CD4-positive, alpha-beta memory T cell (primary cell): ENCODE measurements around the gene SPIB. TPM values are rescaled to one million over a fixed set of nuclear protein-coding genes. Genes with fewer than 3 reads are reported as not detected.
A peak's percentile ranks its signal among the peaks of the same experiment; 100 is the strongest.

Experiments used
- CTCF ChIA-PET: fragments of 350-600 bp; sonication (Branson Sonifier 250); formaldehyde crosslinking; loops from one replicate; lab custom pipeline; 2021; ENCODE audit warnings: inconsistent platforms; ENCODE audit not compliant: partially characterized antibody; lab: Charles Lee
- POLR2A ChIA-PET: fragments of 350-600 bp; sonication (Branson Sonifier 250); formaldehyde crosslinking; loops from one replicate; lab custom pipeline; 2021; ENCODE audit not compliant: partially characterized antibody; lab: Charles Lee
- DNase-seq, 5 donors: peaks; one replicate each; pipeline versions ENCODE4 v3.0.0 to v3.0.0-alpha.2; 2020 to 2022; ENCODE audit warnings: mixed read lengths in 1 of 5
- H3K27ac ChIP-seq: one replicate; pipeline ENCODE4 v1.7.0; 2013; ENCODE audit warnings: low read depth, low read length
- H3K27me3 ChIP-seq: 2 replicates; pipeline ENCODE4 v1.7.0; 2013; ENCODE audit warnings: mild to moderate bottlenecking, low read length, moderate library complexity; ENCODE audit not compliant: insufficient read depth
- H3K36me3 ChIP-seq: 2 replicates; pipeline ENCODE4 v1.7.0; 2013; ENCODE audit warnings: mild to moderate bottlenecking, low read length, moderate library complexity; ENCODE audit not compliant: insufficient read depth
- H3K4me1 ChIP-seq: 2 replicates; pipeline ENCODE4 v1.7.0; 2013; ENCODE audit warnings: mild to moderate bottlenecking, low read length, moderate library complexity; ENCODE audit not compliant: insufficient read depth
- H3K4me3 ChIP-seq, 2 donors: one replicate each; pipeline ENCODE4 v1.7.0; 2013; ENCODE audit warnings: low read length in 2 of 2, mild to moderate bottlenecking in 1 of 2
- H3K9me3 ChIP-seq, 2 donors: one replicate each; pipeline ENCODE4 v1.7.0; 2013; ENCODE audit warnings: low read length in 2 of 2, control low read depth in 1 of 2; ENCODE audit not compliant: control insufficient read depth in 1 of 2
- H3K27ac Mint-ChIP-seq, 7 donors: one replicate each; pipeline ENCODE4 v1.8.0; 2020 to 2021; ENCODE audit warnings: mixed read lengths in 7 of 7, mild to moderate bottlenecking in 6 of 7, inconsistent platforms in 3 of 7, moderate library complexity in 3 of 7
- H3K27me3 Mint-ChIP-seq, 2 donors: one replicate each; pipeline ENCODE4 v1.8.0; 2020 to 2021; ENCODE audit warnings: mixed read lengths in 2 of 2
- H3K36me3 Mint-ChIP-seq, 2 donors: one replicate each; pipeline ENCODE4 v1.8.0; 2020 to 2021; ENCODE audit warnings: mixed read lengths in 2 of 2, inconsistent platforms in 1 of 2, mild to moderate bottlenecking in 1 of 2
- H3K4me1 Mint-ChIP-seq, 4 donors: one replicate each; pipeline ENCODE4 v1.8.0; 2020 to 2021; ENCODE audit warnings: mixed read lengths in 4 of 4, mild to moderate bottlenecking in 1 of 4
- H3K4me3 Mint-ChIP-seq, 8 donors: one replicate each; pipeline ENCODE4 v1.8.0; 2020 to 2021; ENCODE audit warnings: mixed read lengths in 8 of 8, mild to moderate bottlenecking in 7 of 8, moderate library complexity in 6 of 8, inconsistent platforms in 3 of 8
- H3K9me3 Mint-ChIP-seq, 8 donors: one replicate each; pipeline ENCODE4 v1.8.0; 2020 to 2021; ENCODE audit warnings: mixed read lengths in 8 of 8, mild to moderate bottlenecking in 5 of 8, inconsistent platforms in 3 of 8, moderate library complexity in 1 of 8
- intact Hi-C: fragments of 100-400 bp; cut with micrococcal nuclease; formaldehyde crosslinking; loops from one replicate; pipeline ENCODE4 v1.15.1; 2023
- polyA plus RNA-seq, 2 donors: library from polyadenylated mRNA; unstranded; fragments of 300-500 nt; fragmentation: Illumina TruSeq; gene quantifications; one replicate each; pipeline ENCODE4 v1.2.3, GENCODE V29; 2021
- total RNA-seq, 2 experiments: library from RNA; stranded (reverse); gene quantifications; one replicate each; pipeline ENCODE4 v1.2.3, GENCODE V29; 2021

Gene SPIB
- total and polyA plus RNA-seq, 4 experiments from 2014 or later: 1.9 TPM; not detected in 3

- H3K36me3 ChIP-seq: no peaks in the 10 kb centered on the region
- H3K27me3 ChIP-seq: no peaks in the 10 kb centered on the region
- H3K4me1 ChIP-seq: no peaks in the 10 kb centered on the region
- no peaks in the 10 kb centered on the region for H3K9me3 ChIP-seq
- H3K36me3 Mint-ChIP-seq: no peaks in the 10 kb centered on the region
- POLR2A ChIA-PET: no interaction called here
- H3K4me3 Mint-ChIP-seq: no peak overlapping the region
- peaks cover 0 to 2% (median 0%) of the 10 kb centered on the region in 8 donors for H3K9me3 Mint-ChIP-seq
- H3K27ac Mint-ChIP-seq: peak overlapping the region in 1 of 7 donors; percentile 46
- peaks cover 6 to 19% of the 10 kb centered on the region in 2 donors for H3K27me3 Mint-ChIP-seq
- no peak for DNase-seq
- no peak overlapping the region for H3K27ac ChIP-seq
- intact Hi-C loops: no loop called here
- H3K4me1 Mint-ChIP-seq: peaks cover 0 to 4% (median 1%) of the 10 kb centered on the region in 4 donors
- CTCF ChIA-PET: no interaction called here
- H3K4me3 ChIP-seq: no peak overlapping the region
These were observed 28.3 kb downstream of the SPIB start for GRCh38 chr19:50447053-50447452.

DNA sequence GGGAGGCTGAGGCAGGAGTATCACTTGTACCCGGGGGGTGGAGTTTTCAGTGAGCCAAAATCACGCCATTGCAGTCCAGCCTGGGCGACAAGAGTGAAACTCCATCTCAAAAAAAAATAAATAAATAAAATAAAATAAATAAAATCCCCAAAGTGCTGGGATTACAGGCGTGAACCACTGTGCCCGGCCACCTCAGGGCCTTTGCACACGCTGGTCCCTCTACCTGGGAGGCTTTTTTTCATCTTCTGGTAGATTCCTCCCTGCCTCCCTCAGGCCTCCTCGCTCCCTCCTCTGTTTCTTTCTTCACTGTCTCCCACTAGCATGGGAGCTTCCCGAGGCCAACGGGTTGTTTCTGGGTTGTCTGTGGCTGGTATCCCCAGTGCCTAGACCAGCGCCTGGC lies 29.0 kb downstream of the SPIB start:
- Histone ChIP-seq H3K4me3 (no peak overlapping the region), H3K9me3 (no peaks in the 10 kb centered on the region), H3K27ac (no peak overlapping the region), H3K4me1 (no peaks in the 10 kb centered on the region), H3K36me3 (no peaks in the 10 kb centered on the region), H3K27me3 (no peaks in the 10 kb centered on the region)
- Mint-ChIP-seq H3K27ac (no peak overlapping the region), H3K4me3 (no peak overlapping the region), H3K4me1 (peaks cover 0 to 4% (median 1%) of the 10 kb centered on the region in 4 donors), H3K27me3 (peaks cover 6 to 19% of the 10 kb centered on the region in 2 donors), H3K9me3 (peaks cover 0 to 2% (median 0%) of the 10 kb centered on the region in 8 donors), H3K36me3 (no peaks in the 10 kb centered on the region)
- intact Hi-C loops: no loop called here
- DNase-seq: no peak
- POLR2A ChIA-PET: no interaction called here
- CTCF ChIA-PET: no interaction called here

DNA sequence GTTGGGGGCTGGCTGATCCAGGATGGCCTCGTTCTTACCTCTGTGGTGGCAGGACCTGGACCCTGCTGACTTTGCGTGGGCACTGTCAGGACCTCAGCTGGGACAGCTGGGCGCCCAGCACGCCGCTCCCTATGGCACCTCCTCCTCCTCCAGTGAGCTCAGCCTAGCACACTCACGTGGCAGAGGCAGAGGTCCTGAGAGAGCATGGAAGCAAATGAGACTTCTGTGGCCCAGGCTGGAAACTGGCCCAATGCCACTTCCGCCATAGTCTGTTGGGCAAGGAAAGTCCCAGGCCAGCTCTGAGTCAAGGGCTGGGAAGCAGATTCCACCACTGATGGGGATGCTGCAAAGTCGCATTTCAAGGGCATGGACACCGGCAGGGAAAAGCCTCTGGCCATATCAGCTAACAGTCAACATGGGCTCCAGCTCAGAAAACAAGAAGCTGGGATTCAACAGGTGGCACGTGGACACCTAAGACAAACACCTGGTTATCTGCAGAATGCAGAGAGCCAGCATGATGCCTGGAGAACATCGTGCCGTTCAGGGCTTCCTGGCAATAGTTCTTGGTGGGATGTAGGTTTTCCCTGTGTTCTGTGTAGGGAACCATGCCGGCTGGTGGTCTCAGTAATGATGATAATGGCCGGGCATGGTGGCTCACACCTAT lies 30.6 kb downstream of the SPIB start:
- CTCF ChIA-PET: no interaction called here

GRCh38 chr19:50450369-50451222 lies 31.9 kb downstream of the SPIB start:
- ChIA-PET POLR2A (no interaction called here), CTCF (no interaction called here)
- no peaks in the 10 kb centered on the region for H3K9me3 ChIP-seq
- no peak overlapping the region for H3K27ac ChIP-seq
- Mint-ChIP-seq H3K36me3 (no peaks in the 10 kb centered on the region), H3K27ac (peak overlapping the region in 2 of 7 donors; percentile 60 to 61), H3K4me3 (peak overlapping the region in 1 of 8 donors; percentile 43), H3K4me1 (no peaks in the 10 kb centered on the region), H3K9me3 (peaks cover 0 to 2% (median 0%) of the 10 kb centered on the region in 8 donors), H3K27me3 (peaks cover 5 to 10% of the 10 kb centered on the region in 2 donors)
- DNase-seq: no peak
- no peaks in the 10 kb centered on the region for H3K27me3 ChIP-seq
- intact Hi-C loops: no loop called here
- H3K4me3 ChIP-seq: no peak overlapping the region
- H3K4me1 ChIP-seq: no peaks in the 10 kb centered on the region
- H3K36me3 ChIP-seq: no peaks in the 10 kb centered on the region

More for the DNA sequence above, 30.6 kb downstream of the SPIB start:
- H3K27me3 ChIP-seq: no peaks in the 10 kb centered on the region
- Mint-ChIP-seq H3K4me3 (no peak overlapping the region), H3K36me3 (no peaks in the 10 kb centered on the region), H3K4me1 (peaks cover 0 to 4% (median 1%) of the 10 kb centered on the region in 4 donors), H3K27ac (no peak overlapping the region), H3K9me3 (peaks cover 0 to 2% (median 0%) of the 10 kb centered on the region in 8 donors), H3K27me3 (peaks cover 6 to 10% of the 10 kb centered on the region in 2 donors)
- no peak for DNase-seq
- no peaks in the 10 kb centered on the region for H3K9me3 ChIP-seq
- intact Hi-C loops: no loop called here
- POLR2A ChIA-PET: no interaction called here
- no peak overlapping the region for H3K27ac ChIP-seq
- H3K4me1 ChIP-seq: no peaks in the 10 kb centered on the region
- H3K4me3 ChIP-seq: no peak overlapping the region
- no peaks in the 10 kb centered on the region for H3K36me3 ChIP-seq

DNA sequence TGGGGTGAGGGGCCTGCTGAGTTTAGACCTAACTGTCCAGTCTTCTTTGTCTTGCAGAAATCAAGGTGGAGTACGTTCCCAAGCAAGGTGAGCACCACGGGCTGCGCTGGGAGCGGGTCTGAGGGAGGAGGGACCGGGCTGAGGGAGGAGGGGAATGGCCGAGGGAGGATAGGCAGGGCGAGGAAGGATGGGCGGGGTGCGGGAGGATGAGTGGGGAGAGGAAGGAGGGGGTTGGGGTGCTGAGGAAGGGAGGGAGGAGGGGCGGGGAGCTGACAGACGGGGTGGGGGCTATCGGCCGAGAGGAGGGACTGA lies 32.4 kb downstream of the SPIB start:
- CTCF ChIA-PET: no interaction called here
- H3K9me3 ChIP-seq: no peaks in the 10 kb centered on the region
- H3K4me3 ChIP-seq: no peak overlapping the region
- peaks cover 0 to 2% (median 0%) of the 10 kb centered on the region in 8 donors for H3K9me3 Mint-ChIP-seq
- peak overlapping the region in 1 of 7 donors; percentile 61 for H3K27ac Mint-ChIP-seq
- no peaks in the 10 kb centered on the region for H3K36me3 Mint-ChIP-seq
- peaks cover 5 to 16% of the 10 kb centered on the region in 2 donors for H3K27me3 Mint-ChIP-seq
- no peaks in the 10 kb centered on the region for H3K4me1 Mint-ChIP-seq
- H3K36me3 ChIP-seq: no peaks in the 10 kb centered on the region
- intact Hi-C loops: no loop called here
- DNase-seq: no peak
- H3K4me3 Mint-ChIP-seq: no peak overlapping the region
- no peak overlapping the region for H3K27ac ChIP-seq
- no peaks in the 10 kb centered on the region for H3K4me1 ChIP-seq
- H3K27me3 ChIP-seq: no peaks in the 10 kb centered on the region
- POLR2A ChIA-PET: no interaction called here

DNA sequence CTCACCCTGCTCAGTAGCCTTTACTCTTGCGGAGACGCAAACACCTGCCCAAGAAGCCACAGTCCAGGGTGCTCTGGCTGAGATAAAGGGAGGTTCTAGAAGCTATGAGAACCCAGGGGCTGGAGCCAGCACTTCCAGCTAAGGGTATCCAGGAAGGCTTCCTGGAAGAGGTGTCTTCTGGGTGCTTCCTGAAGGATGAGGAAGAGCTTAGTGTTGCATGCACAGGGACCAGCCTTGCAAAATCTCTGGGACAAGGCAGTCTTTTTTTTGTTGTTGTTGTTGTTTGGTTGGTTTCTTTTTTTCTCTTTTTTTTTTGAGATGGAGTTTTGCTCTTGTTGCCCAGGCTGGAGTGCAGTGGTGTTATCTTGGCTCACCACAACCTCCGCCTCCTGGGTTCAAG lies 34.5 kb downstream of the SPIB start:
- Mint-ChIP-seq H3K36me3 (no peaks in the 10 kb centered on the region), H3K4me3 (no peak overlapping the region), H3K9me3 (no peaks in the 10 kb centered on the region), H3K27ac (no peak overlapping the region), H3K4me1 (no peaks in the 10 kb centered on the region), H3K27me3 (peaks cover 5 to 21% of the 10 kb centered on the region in 2 donors)
- DNase-seq: no peak
- Histone ChIP-seq H3K4me1 (no peaks in the 10 kb centered on the region), H3K4me3 (no peak overlapping the region), H3K27me3 (no peaks in the 10 kb centered on the region), H3K27ac (no peak overlapping the region), H3K9me3 (no peaks in the 10 kb centered on the region), H3K36me3 (no peaks in the 10 kb centered on the region)
- ChIA-PET POLR2A (no interaction called here), CTCF (no interaction called here)
- intact Hi-C loops: no loop called here

DNA sequence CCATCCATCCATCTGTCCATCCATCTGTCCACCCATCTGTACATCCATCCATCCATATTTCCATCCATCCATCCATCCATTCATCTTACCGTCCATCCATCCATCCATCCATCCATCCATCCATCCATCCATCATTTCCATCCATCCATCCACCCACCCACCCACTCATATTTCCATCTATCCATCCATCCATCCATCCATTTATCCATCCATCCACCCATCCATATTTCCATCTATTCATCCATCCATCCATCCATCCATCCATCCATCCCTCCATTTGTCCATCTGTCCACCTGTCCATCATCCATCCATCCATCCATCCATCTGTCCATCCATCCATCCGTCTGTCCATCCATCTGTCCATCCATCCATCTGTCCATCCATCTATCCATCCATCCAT lies 37.3 kb downstream of the SPIB start:
- no peaks in the 10 kb centered on the region for H3K4me1 ChIP-seq
- no peaks in the 10 kb centered on the region for H3K9me3 ChIP-seq
- no peak overlapping the region for H3K27ac ChIP-seq
- no peaks in the 10 kb centered on the region for H3K27me3 ChIP-seq
- H3K27me3 Mint-ChIP-seq: peaks cover 8 to 18% of the 10 kb centered on the region in 2 donors
- ChIA-PET POLR2A (no interaction called here), CTCF (no interaction called here)
- H3K9me3 Mint-ChIP-seq: no peaks in the 10 kb centered on the region
- H3K4me1 Mint-ChIP-seq: peaks cover 0 to under 1% (median 0%) of the 10 kb centered on the region in 4 donors
- no peaks in the 10 kb centered on the region for H3K36me3 ChIP-seq
- H3K4me3 Mint-ChIP-seq: no peak overlapping the region
- no peak overlapping the region for H3K4me3 ChIP-seq
- DNase-seq: no peak
- intact Hi-C loops: no loop called here
- no peak overlapping the region for H3K27ac Mint-ChIP-seq
- no peaks in the 10 kb centered on the region for H3K36me3 Mint-ChIP-seq
